ENCODE data around the gene EPB41L4B. TPM values are rescaled to one million over a fixed set of nuclear protein-coding genes. Genes with fewer than 3 reads are reported as not detected.

Gene EPB41L4B
- total and polyA plus RNA-seq, 3 donors from 2014 or later, result 10.9 to 14.5 (median 14.3) TPM

- no peaks in the 10 kb centered on the region for H3K36me3 ChIP-seq (ENCODE audit: low read depth, missing control alignments)
- H3K4me1 ChIP-seq, result no peaks in the 10 kb centered on the region
- intact Hi-C loops (cut with DNase I; ENCODE audit: low total_unique reads), result no loop called here
- TF ChIP-seq CTCF (IDR thresholded peaks at IDR 0.05) (no peak), POLR2A (IDR thresholded peaks at IDR 0.05) (no peak)
- WGBS, 2 donors, result 47 to 55% methylated on average over 13 of the region's 13 CpGs
- no peak for DNase-seq
- peak overlapping the region; percentile 24 to 28 for H3K27ac ChIP-seq
- H3K9me3 ChIP-seq, result no peaks in the 10 kb centered on the region
- no peaks in the 10 kb centered on the region for H3K27me3 ChIP-seq
- H3K4me3 ChIP-seq, result no peak overlapping the region
These were observed 2.7 kb downstream of the EPB41L4B start for GRCh38 chr9:109317979-109318741.

GRCh38 chr9:109317311-109317978, 3.4 kb downstream of the EPB41L4B start:
- Histone ChIP-seq H3K4me1 (no peaks in the 10 kb centered on the region), H3K4me3 (no peak overlapping the region), H3K27me3 (no peaks in the 10 kb centered on the region), H3K9me3 (no peaks in the 10 kb centered on the region), H3K27ac (no peak overlapping the region), H3K36me3 (ENCODE audit: low read depth, missing control alignments) (no peaks in the 10 kb centered on the region)
- intact Hi-C loops (cut with DNase I; ENCODE audit: low total_unique reads), result no loop called here
- DNase-seq, result no peak
- 82 to 86% methylated on average over 13 of the region's 13 CpGs for WGBS, 2 donors
- TF ChIP-seq POLR2A (IDR thresholded peaks at IDR 0.05) (no peak), CTCF (IDR thresholded peaks at IDR 0.05) (no peak)

- 90 to 91% methylated on average over 7 to 12 of the region's 12 CpGs for WGBS, 2 donors
- H3K27ac ChIP-seq, result no peak overlapping the region
- no peaks in the 10 kb centered on the region for H3K9me3 ChIP-seq
- no peaks in the 10 kb centered on the region for H3K27me3 ChIP-seq
- no peaks in the 10 kb centered on the region for H3K36me3 ChIP-seq (ENCODE audit: low read depth, missing control alignments)
- intact Hi-C loops (cut with DNase I; ENCODE audit: low total_unique reads), result no loop called here
- DNase-seq, result peak; percentile 35
- no peak overlapping the region for H3K4me3 ChIP-seq
- no peaks in the 10 kb centered on the region for H3K4me1 ChIP-seq
- no peak for TF ChIP-seq POLR2A (IDR thresholded peaks at IDR 0.05)
- no peak for TF ChIP-seq CTCF (IDR thresholded peaks at IDR 0.05)
These were observed 4.6 kb downstream of the EPB41L4B start for GRCh38 chr9:109316207-109316640.

GRCh38 chr9:109315480-109316206, 5.2 kb downstream of the EPB41L4B start:
- no peak overlapping the region for H3K27ac ChIP-seq
- no peaks in the 10 kb centered on the region for H3K27me3 ChIP-seq
- TF ChIP-seq CTCF (IDR thresholded peaks at IDR 0.05) (no peak), POLR2A (IDR thresholded peaks at IDR 0.05) (no peak)
- no peaks in the 10 kb centered on the region for H3K4me1 ChIP-seq
- 81% methylated on average over 7 of the region's 7 CpGs for WGBS, 2 donors
- no peaks in the 10 kb centered on the region for H3K9me3 ChIP-seq
- H3K36me3 ChIP-seq (ENCODE audit: low read depth, missing control alignments), result no peaks in the 10 kb centered on the region
- intact Hi-C loops (cut with DNase I; ENCODE audit: low total_unique reads), result no loop called here
- H3K4me3 ChIP-seq, result no peak overlapping the region
- DNase-seq, result no peak
